GM19025 (cell line): ENCODE data around the gene ADAMTS2.

Source experiments
- ATAC-seq: cut with Tn5 transposase; IDR thresholded peaks from one replicate; pipeline ENCODE4 v1.9.1; 2021; ENCODE audit warnings: mild to moderate bottlenecking, low read depth, moderate library complexity; ENCODE audit not compliant: unreplicated experiment

The ADAMTS2 gene

GRCh38 chr5:179187681-179188575, 157.3 kb downstream of the ADAMTS2 start:
- ATAC-seq = no peak

GRCh38 chr5:179187229-179187678, 158.0 kb downstream of the ADAMTS2 start:
- no peak for ATAC-seq

- ATAC-seq = no peak
Observed at GRCh38 chr5:179186801-179187200, 158.5 kb downstream of the ADAMTS2 start.

GRCh38 chr5:179185941-179186411, 159.3 kb downstream of the ADAMTS2 start:
- no peak for ATAC-seq

GRCh38 chr5:179185256-179185940, 159.9 kb downstream of the ADAMTS2 start:
- ATAC-seq = no peak

GRCh38 chr5:179184521-179185050, 160.7 kb downstream of the ADAMTS2 start:
- ATAC-seq = no peak

GRCh38 chr5:179183481-179183880, 161.8 kb downstream of the ADAMTS2 start:
- ATAC-seq = no peak

- ATAC-seq = no peak
Observed at GRCh38 chr5:179182601-179183000, 162.7 kb downstream of the ADAMTS2 start.

- ATAC-seq = no peak
Observed at GRCh38 chr5:179181988-179182387, 163.3 kb downstream of the ADAMTS2 start.

GRCh38 chr5:179180921-179181645, 164.2 kb downstream of the ADAMTS2 start:
- no peak for ATAC-seq

GRCh38 chr5:179180061-179180610, 165.1 kb downstream of the ADAMTS2 start:
- ATAC-seq = no peak

GRCh38 chr5:179177711-179178575, 167.3 kb downstream of the ADAMTS2 start:
- no peak for ATAC-seq

GRCh38 chr5:179176571-179177230, 168.6 kb downstream of the ADAMTS2 start:
- no peak for ATAC-seq

GRCh38 chr5:179176166-179176565, 169.1 kb downstream of the ADAMTS2 start:
- no peak for ATAC-seq

- ATAC-seq = no peak
Observed at GRCh38 chr5:179171816-179172745, 173.2 kb downstream of the ADAMTS2 start.

GRCh38 chr5:179171251-179171815, 173.9 kb downstream of the ADAMTS2 start:
- ATAC-seq = no peak

- no peak for ATAC-seq
Observed at GRCh38 chr5:179170606-179171005, 174.7 kb downstream of the ADAMTS2 start.
